GM18907 (cell line): ENCODE results near the gene GRAP.

ENCODE experiments used
- ATAC-seq: cut with Tn5 transposase; IDR thresholded peaks from one replicate; pipeline ENCODE4 v1.9.1; 2021; ENCODE audit warnings: mild to moderate bottlenecking, moderate library complexity; ENCODE audit not compliant: unreplicated experiment

The GRAP gene

GRCh38 chr17:18987230-18987610, 59.5 kb downstream of the GRAP start:
- ATAC-seq = no peak

GRCh38 chr17:18986541-18987229, 60.1 kb downstream of the GRAP start:
- no peak for ATAC-seq

- no peak for ATAC-seq
Observed at GRCh38 chr17:18985475-18985874, 61.3 kb downstream of the GRAP start.

- ATAC-seq = no peak
Observed at GRCh38 chr17:18984273-18985114, 62.3 kb downstream of the GRAP start.

- no peak for ATAC-seq
Observed at GRCh38 chr17:18981642-18982424, 64.9 kb downstream of the GRAP start.

- ATAC-seq = no peak
Observed at GRCh38 chr17:18981335-18981641, 65.5 kb downstream of the GRAP start.

GRCh38 chr17:18980682-18981334, 65.9 kb downstream of the GRAP start:
- ATAC-seq = no peak

GRCh38 chr17:18978655-18979054, 68.1 kb downstream of the GRAP start:
- no peak for ATAC-seq

- no peak for ATAC-seq
Observed at GRCh38 chr17:18978050-18978449, 68.7 kb downstream of the GRAP start.

GRCh38 chr17:18977646-18978045, 69.1 kb downstream of the GRAP start:
- no peak for ATAC-seq

GRCh38 chr17:18977021-18977420, 69.7 kb downstream of the GRAP start:
- ATAC-seq = no peak

GRCh38 chr17:18976201-18976600, 70.6 kb downstream of the GRAP start:
- no peak for ATAC-seq

- no peak for ATAC-seq
Observed at GRCh38 chr17:18975597-18975996, 71.2 kb downstream of the GRAP start.

GRCh38 chr17:18974407-18975149, 72.2 kb downstream of the GRAP start:
- ATAC-seq = no peak

GRCh38 chr17:18971801-18972200, 75.0 kb downstream of the GRAP start:
- ATAC-seq = no peak
